ENCODE results near the gene PLEKHM2.

Gene PLEKHM2

DNA sequence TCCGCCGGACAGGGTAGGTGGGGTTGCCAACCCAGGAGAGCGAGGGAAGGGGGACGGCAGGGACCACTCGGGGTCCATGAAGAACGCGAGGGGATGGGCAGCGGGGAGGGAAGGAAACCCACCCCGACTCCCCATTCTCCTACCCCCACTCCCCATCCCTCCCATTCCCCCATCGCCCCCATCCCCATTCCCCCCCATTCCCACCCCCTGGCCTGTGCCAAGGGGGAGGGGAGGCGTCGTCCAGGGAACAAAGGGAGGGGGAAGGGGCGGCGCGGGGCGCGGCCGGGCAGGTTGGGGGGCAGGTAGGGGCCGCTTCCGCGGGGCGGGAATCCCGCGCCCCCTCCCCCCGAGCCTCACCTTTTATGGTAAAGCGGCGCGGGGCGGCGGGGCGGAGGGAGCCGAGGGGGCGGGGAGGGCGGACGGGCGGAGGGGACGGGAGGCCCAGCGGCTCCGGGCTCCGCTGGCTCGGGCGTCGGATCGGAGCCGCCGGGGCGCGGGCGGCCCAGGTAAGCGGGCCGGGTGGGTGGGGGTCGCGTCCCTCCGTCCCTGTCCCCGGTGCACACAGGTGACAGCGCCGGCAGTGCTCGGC is 74.3 kb downstream of the PLEKHM2 start, which contains the start of gene FBLIM1:
Gene FBLIM1, plus strand, starts transcription at position 453 of the 589 bp plus-strand sequence. CDS start 6,189 bp downstream, outside the sequence.
- TF ChIP-seq, protein P1, sequence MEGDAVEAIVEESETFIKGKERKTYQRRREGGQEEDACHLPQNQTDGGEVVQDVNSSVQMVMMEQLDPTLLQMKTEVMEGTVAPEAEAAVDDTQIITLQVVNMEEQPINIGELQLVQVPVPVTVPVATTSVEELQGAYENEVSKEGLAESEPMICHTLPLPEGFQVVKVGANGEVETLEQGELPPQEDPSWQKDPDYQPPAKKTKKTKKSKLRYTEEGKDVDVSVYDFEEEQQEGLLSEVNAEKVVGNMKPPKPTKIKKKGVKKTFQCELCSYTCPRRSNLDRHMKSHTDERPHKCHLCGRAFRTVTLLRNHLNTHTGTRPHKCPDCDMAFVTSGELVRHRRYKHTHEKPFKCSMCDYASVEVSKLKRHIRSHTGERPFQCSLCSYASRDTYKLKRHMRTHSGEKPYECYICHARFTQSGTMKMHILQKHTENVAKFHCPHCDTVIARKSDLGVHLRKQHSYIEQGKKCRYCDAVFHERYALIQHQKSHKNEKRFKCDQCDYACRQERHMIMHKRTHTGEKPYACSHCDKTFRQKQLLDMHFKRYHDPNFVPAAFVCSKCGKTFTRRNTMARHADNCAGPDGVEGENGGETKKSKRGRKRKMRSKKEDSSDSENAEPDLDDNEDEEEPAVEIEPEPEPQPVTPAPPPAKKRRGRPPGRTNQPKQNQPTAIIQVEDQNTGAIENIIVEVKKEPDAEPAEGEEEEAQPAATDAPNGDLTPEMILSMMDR (IDR thresholded peaks at IDR 0.05; ENCODE audit: low read depth, low read length) = no peak
- H3K4me3 ChIP-seq (ENCODE audit: low read depth, low read length) = peak within 1 kb of the TSS; percentile 60
- DNase-seq = peak; percentile 51
- H3K9me3 ChIP-seq (ENCODE audit: severe bottlenecking) = no peaks in the 10 kb centered on the region
- H3K36me3 ChIP-seq = no peaks in the 10 kb centered on the region
- peak within 1 kb of the TSS; percentile 45 for H3K27ac ChIP-seq
- H3K27me3 ChIP-seq (ENCODE audit: insufficient read depth, low read depth, severe bottlenecking) = no peaks in the 10 kb centered on the region

DNA sequence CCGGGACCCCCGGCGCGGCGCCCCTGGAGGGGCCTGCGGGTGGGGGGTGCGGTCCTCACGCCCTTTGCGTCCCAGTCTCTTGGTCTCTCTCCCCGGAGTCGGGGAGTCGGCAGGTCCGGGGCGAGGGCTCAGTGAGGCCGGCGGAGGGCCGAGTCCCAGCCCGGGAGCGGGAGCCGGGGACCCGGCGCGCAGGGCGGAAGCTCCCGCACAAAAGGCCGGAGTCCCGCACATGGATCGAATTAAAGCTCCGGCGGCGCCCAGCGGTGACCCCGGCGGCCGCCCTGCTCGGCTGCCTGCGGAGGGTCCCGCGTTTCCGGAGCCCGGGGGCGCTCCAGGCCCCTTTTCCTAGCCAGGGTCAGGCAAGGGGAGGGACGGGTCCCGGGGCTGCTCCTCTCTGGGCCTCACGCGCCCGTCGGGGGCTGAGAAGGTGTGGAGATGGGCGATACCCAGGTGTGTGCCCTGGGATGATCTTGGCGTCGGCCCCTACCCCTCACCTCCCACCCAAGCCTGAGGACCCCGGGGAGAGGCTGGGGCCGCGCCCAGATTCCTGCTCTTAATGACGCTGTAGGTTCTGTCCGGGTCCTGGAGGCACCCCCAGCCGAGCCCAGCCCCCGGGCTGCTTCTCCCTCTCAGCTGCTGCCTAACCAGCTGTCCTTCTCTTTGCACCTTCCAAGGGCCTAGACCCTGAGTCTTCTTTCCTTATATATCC is 75.0 kb downstream of the PLEKHM2 start:
- Histone ChIP-seq H3K4me3 (ENCODE audit: low read depth, low read length) (peak overlapping the region; percentile 60), H3K36me3 (no peaks in the 10 kb centered on the region), H3K27me3 (ENCODE audit: insufficient read depth, low read depth, severe bottlenecking) (no peaks in the 10 kb centered on the region), H3K27ac (peak overlapping the region; percentile 45), H3K9me3 (ENCODE audit: severe bottlenecking) (no peaks in the 10 kb centered on the region)
- no peak for DNase-seq
- TF ChIP-seq, protein P1 (IDR thresholded peaks at IDR 0.05; ENCODE audit: low read depth, low read length) = no peak

DNA sequence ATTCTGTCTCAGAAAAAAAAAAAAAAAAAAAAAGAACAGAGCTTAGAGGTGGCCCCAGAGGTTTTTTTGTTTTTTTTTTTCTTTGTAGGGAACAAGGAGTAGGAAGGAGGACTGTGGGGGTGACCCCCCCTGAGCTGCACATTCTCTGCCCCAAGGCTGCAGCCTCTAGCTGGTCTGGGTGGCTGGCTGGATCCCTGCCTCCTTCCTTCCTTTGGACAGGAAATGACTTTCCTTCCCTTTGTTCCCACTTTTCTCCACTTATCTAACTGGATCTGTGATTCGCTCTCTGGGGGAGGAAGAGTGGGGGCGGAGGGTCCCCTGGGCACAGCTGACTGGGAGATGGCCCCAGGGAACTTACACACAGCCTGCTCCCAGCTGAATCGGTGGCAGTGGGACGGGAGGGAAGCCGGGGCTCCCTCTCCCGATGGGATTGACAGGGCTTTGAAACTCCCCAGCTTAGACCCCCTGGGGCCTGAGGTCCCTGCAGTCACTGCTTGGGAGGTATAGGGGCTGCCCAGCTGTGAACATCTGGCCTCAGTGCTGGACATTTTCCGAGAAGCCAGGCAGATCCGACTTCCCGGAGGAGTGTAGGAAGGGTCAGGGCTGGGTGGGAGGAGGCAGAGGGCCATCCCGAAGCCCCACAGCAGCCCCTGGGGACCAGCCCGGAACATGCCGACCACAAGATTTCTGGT is 76.5 kb downstream of the PLEKHM2 start:
- no peak for DNase-seq
- Histone ChIP-seq H3K4me3 (ENCODE audit: low read depth, low read length) (no peak overlapping the region), H3K27me3 (ENCODE audit: insufficient read depth, low read depth, severe bottlenecking) (no peaks in the 10 kb centered on the region)

DNA sequence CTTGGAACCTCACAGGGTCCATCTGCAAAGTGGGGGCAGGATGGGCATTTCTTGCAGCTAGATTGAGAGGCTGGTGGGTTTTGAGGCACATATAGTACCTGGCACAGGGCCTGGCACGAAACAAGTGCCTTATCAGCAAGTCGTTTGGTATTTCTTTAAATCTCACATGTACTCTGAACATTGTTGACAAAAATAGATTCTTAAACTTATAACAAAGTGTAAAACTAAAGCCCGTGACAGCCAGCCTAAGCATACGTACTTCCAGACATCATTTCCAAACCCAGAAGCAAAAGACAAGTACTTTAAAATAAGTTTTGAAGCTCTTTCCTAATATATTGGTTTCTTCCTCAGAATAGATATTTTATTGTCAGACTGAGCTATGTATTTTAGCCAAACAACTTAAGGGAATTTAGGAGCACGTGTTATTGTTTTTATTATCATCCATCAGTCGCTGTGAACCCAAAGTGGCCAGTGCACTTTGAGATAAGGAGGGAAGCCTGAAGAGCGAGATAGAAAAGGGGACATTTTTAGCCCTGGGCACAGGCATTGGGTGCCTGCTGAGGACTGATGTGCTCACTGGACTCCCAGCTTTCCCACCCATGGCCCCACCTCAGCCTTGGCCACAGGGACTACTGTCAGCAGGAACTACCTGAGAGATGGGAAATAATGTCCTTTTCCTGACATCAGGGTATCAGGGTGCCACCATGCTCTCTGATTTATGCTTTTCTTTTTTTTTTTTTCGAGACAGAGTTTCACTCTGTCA is 77.4 kb downstream of the PLEKHM2 start:
- no peak for DNase-seq
- TF ChIP-seq, protein P1 (IDR thresholded peaks at IDR 0.05; ENCODE audit: low read depth, low read length) = no peak
- Histone ChIP-seq H3K27me3 (ENCODE audit: insufficient read depth, low read depth, severe bottlenecking) (no peaks in the 10 kb centered on the region), H3K27ac (no peak overlapping the region), H3K4me3 (ENCODE audit: low read depth, low read length) (no peak overlapping the region), H3K9me3 (ENCODE audit: severe bottlenecking) (no peaks in the 10 kb centered on the region), H3K36me3 (peaks cover 12% of the 10 kb centered on the region)

More for the DNA sequence above, 76.5 kb downstream of the PLEKHM2 start:
- TF ChIP-seq, protein P1 (IDR thresholded peaks at IDR 0.05; ENCODE audit: low read depth, low read length) = no peak
- Histone ChIP-seq H3K36me3 (peaks cover 7% of the 10 kb centered on the region), H3K27ac (no peak overlapping the region), H3K9me3 (ENCODE audit: severe bottlenecking) (no peaks in the 10 kb centered on the region)

DNA sequence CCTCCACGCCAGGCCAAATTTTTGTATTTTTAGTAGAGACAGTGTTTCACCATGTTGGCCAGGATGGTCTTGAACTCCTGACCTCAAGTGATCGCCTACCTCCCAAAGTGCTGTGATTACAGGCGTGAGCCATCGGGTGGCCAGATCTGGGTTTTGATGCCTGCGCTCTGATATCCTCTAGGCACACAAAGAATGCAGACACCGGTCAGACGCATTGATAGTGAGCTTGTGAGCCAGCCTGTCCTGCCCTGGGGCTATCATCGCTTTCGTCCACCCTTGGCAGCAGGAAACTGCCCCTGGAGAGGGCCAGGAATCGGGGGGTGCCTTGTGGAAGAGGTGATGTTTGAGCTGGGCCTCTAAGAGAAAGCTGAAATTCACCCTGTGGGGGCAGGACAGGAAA is 78.4 kb downstream of the PLEKHM2 start:
- Histone ChIP-seq H3K27ac (no peak overlapping the region), H3K36me3 (peaks cover 12% of the 10 kb centered on the region), H3K4me3 (ENCODE audit: low read depth, low read length) (no peak overlapping the region), H3K27me3 (ENCODE audit: insufficient read depth, low read depth, severe bottlenecking) (no peaks in the 10 kb centered on the region), H3K9me3 (ENCODE audit: severe bottlenecking) (no peaks in the 10 kb centered on the region)
- no peak for DNase-seq
- TF ChIP-seq, protein P1 (IDR thresholded peaks at IDR 0.05; ENCODE audit: low read depth, low read length) = no peak
